K562 (cell line): ENCODE results near the gene PRKCG.

ENCODE experiments used
- POLR2A ChIP-seq: fragments of 450-650 bp; conservative IDR thresholded peaks from 2 replicates; pipeline ENCODE4 v1.6.1; 2016
- SMARCA4 ChIP-seq: fragments of 450-650 bp; IDR thresholded peaks from 2 replicates; pipeline ENCODE4 v1.6.1; 2016
- ZC3H11A ChIP-seq: IDR thresholded peaks from 2 replicates; pipeline ENCODE4 v1.6.1; 2012; ENCODE audit warnings: low read depth, low read length, improper control_type of control experiment
- ZNF507 ChIP-seq: conservative IDR thresholded peaks from 2 replicates; pipeline ENCODE4 v1.6.1; 2017; ENCODE audit warnings: missing genetic modification characterization, missing compliant biosample characterization

DNA sequence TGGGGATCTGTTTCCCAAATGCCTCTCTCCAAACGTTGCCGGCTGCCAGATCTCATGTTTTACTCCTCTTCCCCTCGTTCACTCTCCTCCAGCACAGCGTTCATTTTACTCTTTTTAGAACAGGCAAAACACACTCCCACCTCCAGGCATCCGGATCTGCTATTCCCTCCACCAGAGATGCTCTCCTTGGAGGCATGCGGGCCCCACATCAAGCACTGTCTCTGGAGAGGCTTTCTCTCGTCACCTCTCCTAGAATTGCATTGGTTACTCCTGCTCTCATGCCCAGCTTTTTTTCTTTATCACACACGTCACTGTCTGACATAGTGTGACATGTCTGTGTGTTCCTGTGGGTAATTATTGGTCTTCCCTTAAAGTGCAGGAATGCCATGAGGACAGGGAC is 34.4 kb upstream of the PRKCG start:
- TF ChIP-seq ZC3H11A (no peak), SMARCA4 (no peak), ZNF507 (tag) (no peak), POLR2A (no peak)
